Fibroblast of lung (primary cell): ENCODE data around the gene CALML6.

Experiments
- CTCF ChIP-seq, 2 donors: IDR thresholded peaks in 1 of 2; conservative IDR thresholded peaks in 1 of 2; 1 replicate in 1 of 2; 2 replicates in 1 of 2; pipeline ENCODE4 v1.5.1; 2011 to 2012; ENCODE audit warnings: low read length in 2 of 2, control low read depth in 1 of 2, inconsistent platforms in 1 of 2, low read depth in 1 of 2, mild to moderate bottlenecking in 1 of 2
- EZH2 ChIP-seq: IDR thresholded peaks from 2 replicates; pipeline ENCODE4 v1.5.1; 2012; ENCODE audit warnings: low read length, control low read depth, mild to moderate bottlenecking; ENCODE audit errors: missing control alignments

DNA sequence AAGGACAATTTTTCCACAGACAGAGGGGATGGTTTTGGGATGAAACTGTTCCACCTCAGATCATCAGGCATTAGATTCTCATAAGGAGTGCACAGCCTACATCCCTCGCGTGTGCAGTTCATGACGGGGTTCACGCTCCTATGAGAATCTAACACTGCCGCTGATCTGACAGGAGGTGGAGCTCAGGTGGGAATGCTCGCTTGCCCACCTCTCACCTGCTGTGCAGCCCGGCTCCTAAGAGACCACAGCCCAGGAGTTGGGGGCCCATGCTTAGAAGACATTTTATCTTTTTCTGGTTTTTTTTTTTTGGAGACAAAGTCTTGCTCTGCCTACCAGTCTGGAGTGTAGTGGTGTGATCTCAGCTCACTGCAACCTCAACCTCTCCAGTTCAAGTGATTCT is 40.2 kb upstream of the CALML6 start:
- TF ChIP-seq CTCF (conservative IDR thresholded peaks at IDR 0.05 in 1 of 2, IDR thresholded peaks at IDR 0.05 in 1 of 2; ENCODE audit: low read depth in 1 of 2, low read length in 2 of 2), result no peak
- TF ChIP-seq EZH2, result no peak
